ENCODE measurements around the gene CNPY4.

CNPY4 gene, protein sequence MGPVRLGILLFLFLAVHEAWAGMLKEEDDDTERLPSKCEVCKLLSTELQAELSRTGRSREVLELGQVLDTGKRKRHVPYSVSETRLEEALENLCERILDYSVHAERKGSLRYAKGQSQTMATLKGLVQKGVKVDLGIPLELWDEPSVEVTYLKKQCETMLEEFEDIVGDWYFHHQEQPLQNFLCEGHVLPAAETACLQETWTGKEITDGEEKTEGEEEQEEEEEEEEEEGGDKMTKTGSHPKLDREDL

DNA sequence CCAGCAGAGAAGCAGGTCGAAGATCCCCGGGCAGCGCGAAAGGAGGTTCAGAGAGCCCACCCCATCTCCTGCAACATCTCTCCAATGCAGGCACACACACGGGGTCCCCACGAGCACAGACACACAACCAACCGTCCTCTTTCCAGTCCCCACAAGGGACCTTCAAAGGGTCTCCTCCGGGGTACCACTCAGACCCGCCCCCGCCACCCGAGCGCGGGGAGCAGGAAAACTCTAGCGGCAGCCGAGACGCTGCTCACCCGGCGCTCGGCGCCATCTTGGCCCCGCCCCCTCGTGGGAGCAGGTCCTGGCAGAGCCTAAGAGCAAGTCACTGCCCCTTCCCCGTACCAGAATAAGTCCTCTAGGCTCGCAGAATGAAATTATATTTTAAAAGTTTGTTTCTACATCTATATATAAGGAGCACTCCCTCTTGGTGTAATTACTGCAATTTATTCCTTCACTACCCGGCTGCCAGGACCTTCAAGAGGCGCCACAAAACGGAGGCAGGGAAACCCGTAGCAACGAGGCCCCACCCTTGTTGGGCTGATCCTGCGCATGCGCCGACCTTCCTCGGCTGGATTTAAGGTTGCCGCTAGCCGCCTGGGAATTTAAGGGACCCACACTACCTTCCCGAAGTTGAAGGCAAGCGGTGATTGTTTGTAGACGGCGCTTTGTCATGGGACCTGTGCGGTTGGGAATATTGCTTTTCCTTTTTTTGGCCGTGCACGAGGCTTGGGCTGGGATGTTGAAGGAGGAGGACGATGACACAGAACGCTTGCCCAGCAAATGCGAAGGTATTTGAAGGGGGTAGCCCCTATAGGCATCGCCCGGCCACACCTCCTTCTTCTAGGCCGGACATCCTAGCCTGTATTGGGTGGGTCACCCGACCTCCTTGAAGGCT is at the start of gene CNPY4, which contains the start of gene TAF6:
CNPY4 (plus strand) TSS at position 563 of the 898 bp plus-strand sequence; CDS start at position 674, 111 bp downstream.
TAF6 (minus strand) TSS at position 287 of the 898 bp plus-strand sequence. CDS start 5,149 bp downstream, outside the sequence.
- peak; percentile 91 for DNase-seq

DNA sequence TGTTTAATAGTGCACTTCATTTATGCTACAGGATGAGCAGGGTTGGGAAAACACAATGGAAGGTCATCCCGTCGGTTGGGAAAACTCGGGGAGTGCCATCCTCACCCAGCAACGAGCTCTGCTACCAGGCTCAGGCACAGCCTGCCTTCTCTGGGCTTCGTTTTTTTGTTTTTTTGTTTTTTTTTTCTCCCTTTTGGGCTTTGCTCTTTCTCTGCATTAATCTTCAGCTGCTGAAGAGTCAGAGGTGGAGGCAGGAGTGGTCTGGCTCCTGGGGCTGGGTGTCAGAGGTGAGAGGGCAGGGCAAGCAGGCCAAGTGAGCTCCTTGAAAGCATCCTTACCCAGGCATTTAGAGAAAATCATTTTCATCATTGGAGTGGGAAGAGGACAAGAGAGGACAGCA is 49.4 kb upstream of the CNPY4 start:
- DNase-seq = no peak

DNA sequence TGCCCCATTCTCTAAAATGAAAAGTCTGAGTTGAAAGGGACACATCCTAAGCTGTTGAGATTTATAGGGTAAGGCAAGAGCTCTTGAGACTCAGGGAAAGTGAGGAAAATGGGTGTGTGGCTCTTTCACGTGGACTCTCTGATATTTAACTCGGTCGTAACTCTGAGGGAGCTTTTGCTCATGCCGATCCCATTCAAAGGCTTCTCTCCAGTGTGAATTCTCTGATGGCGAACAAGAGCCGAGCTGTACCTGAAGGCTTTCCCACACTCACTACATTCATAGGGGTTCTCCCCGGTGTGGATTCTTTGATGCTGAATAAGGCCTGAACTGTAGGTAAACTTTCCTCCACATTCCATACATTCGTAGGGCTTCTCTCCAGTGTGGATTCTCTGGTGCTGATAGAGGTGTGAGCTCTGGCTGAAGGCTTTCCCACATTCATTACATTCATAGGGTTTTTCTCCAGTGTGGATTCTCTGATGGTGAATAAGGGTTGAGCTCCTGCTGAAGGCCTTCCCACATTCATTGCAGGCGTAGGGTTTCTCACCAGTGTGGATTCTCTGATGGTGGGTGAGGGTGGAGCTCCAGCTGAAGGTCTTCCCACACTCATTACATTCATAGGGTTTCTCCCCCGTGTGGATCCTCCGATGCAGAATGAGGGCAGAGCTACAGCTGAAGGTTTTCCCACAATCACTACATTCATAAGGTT is 48.3 kb upstream of the CNPY4 start:
- no peak for DNase-seq

DNA sequence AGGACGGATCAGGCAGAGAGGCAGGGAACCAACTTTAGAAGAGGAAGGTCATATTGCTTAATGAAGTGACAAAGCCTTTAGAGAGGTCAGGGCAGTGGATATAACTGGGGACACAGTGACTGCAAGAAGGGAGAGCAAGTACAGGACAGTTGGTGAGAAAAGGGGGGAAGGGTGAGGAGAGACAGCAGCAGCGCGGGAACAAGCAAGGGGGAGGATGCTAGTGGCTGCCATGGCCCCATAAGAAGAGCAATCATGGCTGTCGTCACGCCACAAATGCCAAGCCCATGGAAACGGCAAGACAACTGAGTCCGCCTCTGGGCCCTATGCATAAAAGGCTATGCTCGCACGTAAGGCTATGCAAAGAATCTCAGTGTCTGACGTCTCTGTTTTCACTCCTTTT is 47.0 kb upstream of the CNPY4 start:
- no peak for DNase-seq

DNA sequence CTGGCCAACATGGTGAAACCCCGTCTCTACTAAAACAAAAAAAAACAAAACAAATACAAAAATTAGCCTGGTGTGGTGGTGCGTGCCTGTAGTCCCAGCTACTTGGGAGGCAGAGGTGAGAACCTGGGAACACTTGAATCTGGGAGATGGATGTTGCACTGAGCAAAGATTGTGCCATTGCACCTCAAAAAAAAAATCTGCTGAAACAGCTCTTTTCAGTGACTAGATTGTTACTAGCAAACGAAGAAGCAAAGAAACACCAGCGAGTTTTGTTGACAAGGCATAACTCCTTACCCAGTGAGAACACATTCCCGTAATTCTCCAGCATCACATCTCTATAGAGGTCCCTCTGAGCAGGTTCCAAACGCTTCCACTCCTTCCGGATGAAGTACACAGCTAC is 44.6 kb upstream of the CNPY4 start:
- no peak for DNase-seq

DNA sequence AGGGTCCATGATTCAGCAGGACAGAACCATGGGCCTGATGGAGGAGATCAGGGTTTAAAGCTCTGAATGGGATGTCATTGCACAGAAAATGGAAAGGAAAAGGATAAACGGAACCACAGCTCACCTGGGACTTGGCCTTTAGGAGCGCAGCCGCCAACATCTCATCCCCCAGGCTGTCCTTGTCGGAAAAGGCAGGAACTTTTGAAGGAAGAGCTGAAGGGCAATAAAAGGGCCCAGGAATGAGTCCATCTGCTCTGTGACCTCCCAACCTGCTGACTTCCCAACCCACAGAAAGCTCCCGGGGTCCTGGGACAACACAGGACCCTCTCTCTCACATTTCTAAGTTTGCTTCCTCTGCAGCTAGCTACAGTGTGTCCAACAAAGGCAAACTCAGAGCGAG is 44.0 kb upstream of the CNPY4 start:
- no peak for DNase-seq

DNA sequence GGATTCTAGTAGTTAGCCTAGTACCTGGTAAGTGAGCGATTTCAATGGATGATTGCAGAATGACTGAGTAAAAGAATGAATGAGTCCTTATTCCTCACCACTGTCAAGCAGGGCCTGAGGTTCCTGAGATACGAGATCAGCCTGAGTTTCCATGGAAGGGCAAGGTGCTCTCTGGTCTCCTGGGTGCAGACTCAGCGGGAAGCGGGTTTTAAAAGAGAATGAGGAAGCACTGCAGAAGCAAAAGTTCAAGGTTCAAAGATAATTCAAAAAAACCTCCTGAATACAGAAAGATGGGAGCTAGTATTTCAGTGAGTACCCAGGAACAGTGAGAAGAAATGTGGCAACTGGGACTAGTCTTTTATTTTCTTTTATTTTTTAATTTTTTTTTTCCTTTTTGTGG is 42.2 kb upstream of the CNPY4 start:
- no peak for DNase-seq

DNA sequence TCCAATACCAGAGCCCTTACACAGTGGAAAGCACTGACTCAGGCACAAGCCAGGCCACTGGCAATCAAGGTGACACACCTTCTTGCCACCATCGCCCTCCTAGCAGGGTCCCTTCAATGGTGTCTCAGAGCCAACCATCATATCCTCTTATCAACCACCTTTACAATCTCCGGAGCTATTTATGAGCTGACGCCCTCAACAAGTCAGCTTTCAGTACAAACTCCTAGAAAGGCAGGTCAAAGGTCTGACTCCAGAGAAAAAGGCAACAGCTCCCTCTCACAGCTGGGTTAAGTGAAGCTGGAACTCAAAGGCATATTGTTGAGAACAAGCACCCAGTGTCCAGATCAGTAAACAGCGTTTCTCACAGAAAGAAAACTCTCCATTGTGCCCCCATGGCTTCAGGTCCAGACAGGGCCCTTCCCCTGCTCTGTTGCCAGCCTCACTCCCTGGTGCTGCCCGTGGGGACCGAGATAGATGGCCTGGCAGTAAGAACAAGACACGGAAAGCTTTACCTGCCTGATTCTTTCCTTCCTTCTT is 40.3 kb upstream of the CNPY4 start:
- no peak for DNase-seq

DNA sequence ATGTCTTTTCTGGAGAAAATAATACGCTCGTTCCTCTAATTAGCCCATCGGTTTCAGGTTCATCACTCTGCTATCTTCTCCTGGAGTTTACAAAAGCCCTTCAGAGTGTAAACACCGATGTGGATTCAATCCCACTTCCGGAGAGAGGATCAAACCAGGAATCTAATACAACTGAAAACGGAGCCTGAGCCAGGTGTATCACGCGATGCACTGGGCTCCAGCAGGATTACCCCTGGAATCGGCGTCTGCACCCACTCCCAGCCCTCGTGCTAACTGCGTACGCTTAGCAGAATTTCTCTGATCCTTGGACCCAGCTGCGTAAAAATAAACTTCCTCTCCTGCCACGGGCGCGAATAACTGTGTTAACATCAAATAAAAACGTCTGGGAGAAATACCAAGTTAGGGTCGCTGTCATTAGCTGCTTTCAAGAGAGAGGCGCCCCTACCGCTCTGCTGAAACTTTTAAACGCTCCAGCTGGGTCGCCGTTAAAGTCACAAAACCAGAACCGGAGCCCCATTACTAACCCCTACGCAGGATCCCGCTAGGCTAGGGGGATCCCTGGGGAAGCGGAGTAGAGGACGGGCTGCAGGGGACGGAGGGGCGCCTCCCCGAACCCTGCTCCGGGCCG is 38.4 kb upstream of the CNPY4 start:
- peak; percentile 33 for DNase-seq

DNA sequence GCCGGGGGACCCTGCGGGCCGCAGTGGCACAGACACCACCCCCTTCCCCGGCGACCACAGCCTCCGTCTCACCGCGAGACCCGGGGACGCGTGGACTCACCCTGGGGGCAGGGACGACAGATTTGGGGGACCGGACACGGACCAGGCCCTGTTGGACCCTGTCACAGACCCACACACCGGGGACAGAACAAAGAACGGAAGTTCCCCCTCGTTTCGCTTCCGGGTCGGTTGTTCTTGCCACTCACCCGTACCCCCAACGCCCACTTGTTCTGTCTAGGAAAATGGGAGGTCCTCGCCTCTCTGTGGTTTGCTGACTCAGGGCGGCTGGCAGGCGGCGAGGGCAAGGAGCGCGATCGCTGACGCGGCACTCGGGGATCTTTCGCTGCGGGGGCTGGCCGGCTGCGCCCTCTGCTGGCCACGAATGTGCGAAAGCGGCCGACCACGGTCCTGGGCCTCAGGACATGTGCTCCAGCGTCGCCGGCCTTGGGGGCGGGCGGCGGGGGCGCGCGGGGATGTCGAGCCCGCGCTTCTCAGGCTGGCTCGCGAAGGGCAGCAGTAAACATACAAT is 37.8 kb upstream of the CNPY4 start, which contains the start of gene ZNF3:
ZNF3 (minus strand) TSS at position 189 of the 568 bp plus-strand sequence. CDS start 4,366 bp downstream, outside the sequence.
- peak; percentile 98 for DNase-seq

DNA sequence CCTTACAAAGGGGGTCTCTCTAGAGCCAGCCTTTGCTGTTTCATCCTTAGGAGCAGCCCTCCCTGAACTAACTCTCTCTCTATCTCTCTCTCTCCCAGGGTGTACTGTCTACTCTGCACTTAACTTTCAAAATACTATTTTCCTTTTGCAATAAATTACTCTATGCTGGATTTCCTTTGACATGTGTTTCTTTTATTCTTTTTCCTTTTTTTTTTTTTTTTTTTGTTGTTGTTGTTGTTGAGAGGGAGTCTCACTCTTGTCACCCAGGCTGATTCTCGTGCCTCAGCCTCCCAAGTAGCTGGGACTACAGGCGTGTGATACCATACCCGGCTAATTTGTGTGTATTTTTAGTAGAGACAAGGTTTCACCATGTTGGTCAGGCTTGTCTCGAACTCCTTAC is 36.5 kb upstream of the CNPY4 start:
- DNase-seq = no peak

DNA sequence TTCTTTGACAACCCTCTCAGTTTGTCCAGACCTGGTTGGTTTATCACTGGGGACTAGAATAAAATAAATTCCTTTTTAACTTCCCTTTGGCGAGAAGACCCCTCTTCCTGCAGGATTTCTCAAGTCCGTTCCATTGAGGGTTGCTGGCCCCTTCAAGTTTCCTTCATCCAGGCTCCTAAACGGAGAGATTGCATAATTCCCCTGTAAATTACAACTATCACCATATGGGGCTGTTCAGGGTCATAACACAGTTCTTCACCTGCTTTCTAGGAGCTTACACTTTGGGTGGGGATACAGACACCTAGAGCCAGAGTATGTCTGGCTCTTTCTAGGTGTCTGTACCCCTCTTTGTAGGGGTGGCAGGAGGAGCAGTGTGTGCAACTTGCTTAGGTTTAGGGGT is 33.9 kb upstream of the CNPY4 start:
- no peak for DNase-seq

DNA sequence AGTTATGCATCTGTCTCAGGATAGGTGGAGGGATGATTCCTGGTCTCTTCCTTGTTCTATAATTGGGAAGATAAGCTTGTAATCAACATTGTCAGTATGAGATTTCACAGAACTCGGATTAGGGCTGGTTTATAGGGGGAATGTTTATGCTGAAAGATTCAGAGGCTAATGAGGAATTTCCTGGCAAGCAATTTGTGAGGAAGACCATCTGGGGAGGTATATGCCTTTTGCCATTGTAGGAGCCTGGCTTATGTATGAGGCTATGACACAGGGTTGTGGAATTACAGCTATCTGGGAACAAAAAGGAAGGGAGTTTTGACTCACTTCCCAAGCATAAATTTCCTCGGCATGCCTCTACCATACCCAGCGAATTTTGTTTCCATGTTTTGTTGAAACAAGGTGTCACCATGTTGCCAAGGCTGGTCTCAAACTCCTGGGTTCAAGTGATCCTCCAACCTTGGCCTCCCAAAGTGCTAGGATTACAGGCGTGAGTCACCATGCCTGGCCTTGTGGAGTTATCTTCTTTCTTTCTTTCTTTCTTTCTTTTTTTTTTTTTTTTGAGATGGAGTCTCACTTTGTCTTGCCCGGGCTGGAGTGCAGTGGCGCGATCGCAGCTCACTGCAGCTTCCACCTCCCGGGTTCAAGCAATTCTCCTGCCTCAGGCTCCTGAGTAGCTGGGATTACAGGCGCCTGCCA is 32.2 kb upstream of the CNPY4 start:
- no peak for DNase-seq

DNA sequence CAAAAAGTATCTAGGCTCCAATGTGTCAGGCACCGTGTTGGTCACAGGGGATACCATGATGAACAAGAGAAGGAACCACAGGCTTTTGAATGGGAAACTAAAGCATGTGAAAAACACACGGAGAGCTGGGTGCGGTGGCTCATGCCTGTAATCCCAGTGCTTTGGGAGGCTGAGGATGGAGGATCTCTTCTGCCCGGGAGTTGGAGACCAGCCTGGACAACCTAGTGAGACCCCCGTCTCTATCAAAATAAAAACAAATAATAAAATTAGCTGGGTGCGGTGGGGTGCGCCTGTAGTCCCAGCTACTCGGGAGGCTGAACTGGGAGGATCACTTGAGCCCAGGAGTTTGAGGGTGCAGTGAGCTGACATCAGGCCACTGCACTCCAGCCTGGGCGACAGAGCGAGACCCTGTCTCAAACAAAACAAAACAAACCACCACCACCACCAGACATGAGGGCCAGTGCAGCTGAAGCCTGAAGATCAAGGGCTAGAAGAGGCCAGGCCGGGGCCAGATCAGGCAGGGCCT is 31.3 kb upstream of the CNPY4 start:
- no peak for DNase-seq

DNA sequence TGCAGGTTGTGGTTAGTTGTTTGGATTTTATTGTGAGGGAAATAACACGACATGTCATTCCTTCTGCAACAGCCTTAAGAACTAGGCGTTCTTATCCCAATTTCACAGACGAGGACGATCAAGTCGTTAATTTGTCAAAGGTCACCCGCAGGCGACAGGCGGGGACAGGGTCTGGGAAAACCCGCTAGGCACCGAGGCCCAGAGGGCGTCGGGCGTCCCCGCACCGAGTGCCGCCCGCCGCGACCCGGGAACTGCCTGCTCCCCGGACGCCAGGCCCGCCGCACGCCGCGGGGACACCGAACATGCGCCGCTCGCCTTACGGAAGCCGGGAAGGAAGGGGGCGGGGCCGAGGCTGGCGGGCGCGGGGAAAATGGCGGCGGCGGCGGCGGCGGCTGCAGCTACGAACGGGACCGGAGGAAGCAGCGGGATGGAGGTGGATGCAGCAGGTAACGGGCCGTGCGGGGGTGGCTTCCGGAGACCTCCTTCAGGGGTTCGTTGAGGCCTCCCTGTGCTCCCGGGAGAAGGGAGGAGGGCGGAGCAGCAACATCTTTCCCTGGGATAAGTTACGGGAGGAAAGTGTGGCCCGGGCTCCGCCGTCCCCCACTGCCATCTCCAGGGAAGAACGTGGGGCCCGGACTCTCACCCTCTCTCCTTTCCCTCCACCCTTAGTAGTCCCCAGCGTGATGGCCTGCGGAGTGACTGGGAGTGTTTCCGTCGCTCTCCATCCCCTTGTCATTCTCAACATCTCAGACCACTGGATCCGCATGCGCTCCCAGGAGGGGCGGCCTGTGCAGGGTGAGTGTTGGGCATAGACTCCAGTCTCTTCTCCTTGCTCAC is 30.6 kb upstream of the CNPY4 start, which contains the start of gene COPS6:
COPS6 (plus strand) TSS at position 349 of the 837 bp plus-strand sequence; CDS start at position 371, 22 bp downstream.
- DNase-seq = peak; percentile 43

DNA sequence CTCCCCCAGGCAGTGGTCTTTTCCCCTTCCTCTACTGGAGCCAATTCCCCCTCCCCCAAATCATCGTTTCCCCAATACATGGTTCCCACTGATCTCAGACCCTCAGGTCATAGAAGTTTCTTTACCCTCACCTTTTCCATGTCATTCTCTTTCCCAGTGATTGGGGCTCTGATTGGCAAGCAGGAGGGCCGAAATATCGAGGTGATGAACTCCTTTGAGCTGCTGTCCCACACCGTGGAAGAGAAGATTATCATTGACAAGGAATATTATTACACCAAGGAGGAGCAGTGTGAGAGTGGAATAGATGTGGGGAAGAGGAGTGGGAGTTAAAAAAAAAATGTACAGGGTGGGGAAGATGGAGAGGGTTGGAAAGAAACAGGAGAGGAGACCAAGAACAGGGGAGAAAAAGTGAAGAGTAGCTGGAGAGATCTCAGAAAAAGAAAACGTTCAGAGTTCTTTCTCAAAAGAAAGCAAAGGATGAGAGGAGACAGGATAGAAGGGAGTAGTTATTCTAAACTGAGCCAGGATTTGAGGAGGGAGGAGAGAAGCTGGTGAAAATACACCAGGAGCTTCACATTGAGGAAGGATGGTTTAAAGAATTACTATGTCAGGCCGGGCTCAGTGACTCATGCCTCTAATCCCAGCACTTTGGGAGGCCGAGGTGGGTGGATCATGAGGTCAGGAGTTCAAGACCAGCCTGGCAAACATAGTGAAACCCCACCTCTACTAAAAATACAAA is 29.8 kb upstream of the CNPY4 start:
- no peak for DNase-seq

DNA sequence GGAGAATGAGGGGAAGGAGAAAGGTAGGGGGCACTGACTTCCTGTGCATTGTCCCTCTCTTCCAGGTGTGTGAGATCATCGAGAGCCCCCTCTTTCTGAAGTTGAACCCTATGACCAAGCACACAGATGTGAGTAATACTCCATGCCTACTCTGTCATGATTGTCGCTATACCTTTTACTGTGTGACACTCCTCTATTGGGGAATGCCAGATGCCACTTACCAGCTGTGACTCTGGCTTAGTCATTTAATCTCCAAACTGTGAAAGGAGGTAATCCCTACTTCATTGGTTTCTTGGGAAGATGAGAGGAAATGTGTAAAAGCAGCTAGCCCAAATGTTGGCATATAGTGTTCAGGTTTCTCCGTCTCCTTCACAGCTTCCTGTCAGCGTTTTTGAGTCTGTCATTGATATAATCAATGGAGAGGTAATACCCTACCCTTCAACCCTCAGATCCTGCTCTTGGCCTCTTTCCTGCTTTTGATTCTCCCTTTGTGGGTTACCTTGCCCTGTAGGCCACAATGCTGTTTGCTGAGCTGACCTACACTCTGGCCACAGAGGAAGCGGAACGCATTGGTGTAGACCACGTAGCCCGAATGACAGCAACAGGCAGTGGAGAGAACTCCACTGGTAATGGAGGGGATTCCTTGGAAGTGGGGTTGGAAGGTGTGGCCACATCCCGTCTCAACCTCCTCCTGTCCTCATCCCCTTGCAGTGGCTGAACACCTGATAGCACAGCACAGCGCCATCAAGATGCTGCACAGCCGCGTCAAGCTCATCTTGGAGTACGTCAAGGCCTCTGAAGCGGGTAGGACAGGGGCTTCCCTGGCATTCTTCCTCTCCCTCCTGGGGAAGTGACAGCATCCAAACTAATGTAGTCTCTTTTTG is 28.7 kb upstream of the CNPY4 start:
- DNase-seq = no peak

DNA sequence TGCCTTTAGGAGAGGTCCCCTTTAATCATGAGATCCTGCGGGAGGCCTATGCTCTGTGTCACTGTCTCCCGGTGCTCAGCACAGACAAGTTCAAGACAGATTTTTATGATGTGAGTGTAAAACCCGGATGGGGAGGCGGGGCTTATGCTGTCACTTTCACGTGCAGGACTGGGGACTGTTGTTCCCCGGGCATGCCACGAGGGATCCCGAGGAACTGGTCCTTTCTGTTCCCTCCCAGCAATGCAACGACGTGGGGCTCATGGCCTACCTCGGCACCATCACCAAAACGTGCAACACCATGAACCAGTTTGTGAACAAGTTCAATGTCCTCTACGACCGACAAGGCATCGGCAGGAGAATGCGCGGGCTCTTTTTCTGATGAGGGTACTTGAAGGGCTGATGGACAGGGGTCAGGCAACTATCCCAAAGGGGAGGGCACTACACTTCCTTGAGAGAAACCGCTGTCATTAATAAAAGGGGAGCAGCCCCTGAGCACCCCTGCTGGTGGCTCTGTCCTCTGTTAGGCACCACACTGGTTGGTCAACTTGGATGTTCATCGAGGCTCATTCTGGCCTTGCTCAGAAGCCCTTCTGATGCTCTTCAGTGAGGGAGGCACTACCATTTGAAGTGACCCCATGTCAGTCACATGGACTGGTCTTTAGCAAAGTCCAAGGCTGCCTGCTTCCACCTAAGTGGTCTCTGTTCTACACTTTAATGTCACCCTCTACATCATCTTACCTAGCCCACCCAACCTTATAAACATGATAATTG is 27.8 kb upstream of the CNPY4 start:
- no peak for DNase-seq
